OCI-M1 (cell line): Measurements from ENCODE around the gene SLC16A7.

ENCODE experiments used
- DNase-seq: peaks from one replicate; lab custom pipeline; 2025; lab: John Stamatoyannopoulos, UW

Gene SLC16A7

GRCh38 chr12:59668674-59669073 lies 72.8 kb downstream of the SLC16A7 start:
- no peak for DNase-seq

- DNase-seq, result no peak
These were observed 76.4 kb downstream of the SLC16A7 start for GRCh38 chr12:59672273-59672672.

GRCh38 chr12:59675461-59675860 lies 79.6 kb downstream of the SLC16A7 start:
- no peak for DNase-seq

GRCh38 chr12:59677857-59678256 lies 82.0 kb downstream of the SLC16A7 start:
- no peak for DNase-seq

GRCh38 chr12:59678759-59679411 lies 83.1 kb downstream of the SLC16A7 start:
- DNase-seq, result no peak

- no peak for DNase-seq
These were observed 93.9 kb downstream of the SLC16A7 start for GRCh38 chr12:59689776-59690175.

GRCh38 chr12:59695379-59695778 lies 99.5 kb downstream of the SLC16A7 start:
- DNase-seq, result no peak

GRCh38 chr12:59698600-59698999 lies 102.8 kb downstream of the SLC16A7 start:
- DNase-seq, result no peak

- DNase-seq, result peak; percentile 35
These were observed 103.8 kb downstream of the SLC16A7 start for GRCh38 chr12:59699421-59700152.

- DNase-seq, result no peak
These were observed 104.3 kb downstream of the SLC16A7 start for GRCh38 chr12:59700153-59700450.

GRCh38 chr12:59708064-59708463 lies 112.2 kb downstream of the SLC16A7 start:
- DNase-seq, result no peak

- no peak for DNase-seq
These were observed 112.7 kb downstream of the SLC16A7 start for GRCh38 chr12:59708484-59708883.

- DNase-seq, result no peak
These were observed 114.3 kb downstream of the SLC16A7 start for GRCh38 chr12:59710004-59710628.

- no peak for DNase-seq
These were observed 115.1 kb downstream of the SLC16A7 start for GRCh38 chr12:59710964-59711363.

- DNase-seq, result no peak
These were observed 119.6 kb downstream of the SLC16A7 start for GRCh38 chr12:59715434-59715833.

- DNase-seq, result no peak
These were observed 120.2 kb downstream of the SLC16A7 start for GRCh38 chr12:59716043-59716442.

GRCh38 chr12:59717436-59717835 lies 121.6 kb downstream of the SLC16A7 start:
- DNase-seq, result no peak

- no peak for DNase-seq
These were observed 123.9 kb downstream of the SLC16A7 start for GRCh38 chr12:59719701-59720100.

GRCh38 chr12:59723520-59723919 lies 127.7 kb downstream of the SLC16A7 start:
- no peak for DNase-seq

GRCh38 chr12:59724011-59724695 lies 128.3 kb downstream of the SLC16A7 start:
- DNase-seq, result no peak

GRCh38 chr12:59733200-59733599 lies 137.4 kb downstream of the SLC16A7 start:
- DNase-seq, result no peak

GRCh38 chr12:59734371-59734770 lies 138.5 kb downstream of the SLC16A7 start:
- no peak for DNase-seq

- no peak for DNase-seq
These were observed 139.4 kb downstream of the SLC16A7 start for GRCh38 chr12:59735231-59735630.
